Endothelial cell of umbilical vein (primary cell): ENCODE data around the gene SLC12A4. TPM values are rescaled to one million over a fixed set of nuclear protein-coding genes. Genes with fewer than 3 reads are reported as not detected.
A peak's percentile ranks its signal among the peaks of the same experiment; 100 is the strongest.

Experiments
- BruUV-seq: library from RNA; stranded (reverse); fragments of 400-500 nt; replicated peaks from 2 replicates; lab custom pipeline; 2021; lab: Mats Ljungman, UMichigan
- CTCF ChIA-PET: fragments of 300-600, 350-600 bp; sonication (Branson Sonifier 250); formaldehyde crosslinking; loops from one replicate; lab custom pipeline; 2021; ENCODE audit warnings: antibody characterized with exemption, inconsistent platforms; lab: Charles Lee
- POLR2A ChIA-PET: fragments of 300-600, 350-600 bp; sonication (Branson Sonifier 250); formaldehyde crosslinking; loops from one replicate; lab custom pipeline; 2021; ENCODE audit warnings: antibody characterized with exemption, inconsistent platforms; lab: Charles Lee
- DNase-seq: peaks from one replicate; pipeline ENCODE4 v3.0.0-alpha.2; 2011; ENCODE audit warnings: low read depth, low spot score
- FAIRE-seq: peaks from 2 replicates; lab custom pipeline; 2011; peaks lifted over from hg19 to GRCh38; lab: Jason Lieb, UNC
- H2AFZ ChIP-seq: 2 replicates; pipeline ENCODE4 v1.6.0; 2012; ENCODE audit warnings: low read depth, low read length, control low read depth, inconsistent platforms
- H3K27ac ChIP-seq: 2 replicates; pipeline ENCODE4 v1.5.1; 2011; ENCODE audit warnings: low read depth, mild to moderate bottlenecking, control low read depth, low read length, moderate library complexity; ENCODE audit not compliant: insufficient read depth
- H3K27me3 ChIP-seq, 2 experiments: 2 replicates each; pipeline versions ENCODE4 v1.6.0 to v1.6.1; 2011; ENCODE audit warnings: low read length in 2 of 2, mixed read lengths in 1 of 2; ENCODE audit not compliant: control insufficient read depth in 2 of 2, insufficient read depth in 2 of 2
- H3K36me3 ChIP-seq, 2 experiments: 2 replicates in 1 of 2; 3 replicates in 1 of 2; pipeline ENCODE4 v1.5.1; 2011; ENCODE audit warnings: low read length in 2 of 2, mild to moderate bottlenecking in 1 of 2, moderate library complexity in 1 of 2; ENCODE audit not compliant: control insufficient read depth in 2 of 2, insufficient read depth in 2 of 2; ENCODE audit errors: extremely low read depth in 1 of 2
- H3K4me1 ChIP-seq: 3 replicates; pipeline ENCODE4 v1.5.1; 2011; ENCODE audit warnings: mild to moderate bottlenecking, low read length; ENCODE audit not compliant: control insufficient read depth, insufficient read depth; ENCODE audit errors: extremely low read depth
- H3K4me2 ChIP-seq: 2 replicates; pipeline ENCODE4 v1.6.1; 2011; ENCODE audit warnings: low read length, control low read depth, mixed read lengths; ENCODE audit not compliant: insufficient read depth
- H3K4me3 ChIP-seq, 3 experiments: fragments of 200-600 bp in 1 of 3; sonication (generic), shearing (Covaris generic) in 1 of 3; replicated peaks in 1 of 3; 2 replicates each; pipeline ENCODE4 v1.5.1; 2011 to 2016; ENCODE audit warnings: control low read depth in 3 of 3, low read length in 3 of 3, mild to moderate bottlenecking in 2 of 3, inconsistent platforms in 1 of 3, low read depth in 1 of 3, moderate library complexity in 1 of 3; ENCODE audit not compliant: insufficient read depth in 1 of 3
- H3K79me2 ChIP-seq: 2 replicates; pipeline ENCODE4 v1.6.0; 2012; ENCODE audit warnings: low read length, inconsistent platforms; ENCODE audit not compliant: control insufficient read depth, insufficient read depth
- H3K9ac ChIP-seq: replicated peaks from 2 replicates; pipeline ENCODE3; 2011; ENCODE audit warnings: low read length, control low read depth; ENCODE audit not compliant: insufficient read depth; ENCODE audit errors: extremely low read depth
- H3K9me1 ChIP-seq: replicated peaks from 3 replicates; pipeline ENCODE4 v1.6.0; 2011; ENCODE audit warnings: mild to moderate bottlenecking, low read length; ENCODE audit not compliant: control insufficient read depth, insufficient read depth; ENCODE audit errors: extremely low read depth
- H3K9me3 ChIP-seq: replicated peaks from 2 replicates; pipeline ENCODE4 v1.5.1; 2012; ENCODE audit warnings: low read length, inconsistent platforms; ENCODE audit not compliant: control insufficient read depth, insufficient read depth
- H4K20me1 ChIP-seq: replicated peaks from 2 replicates; pipeline ENCODE3; 2011; ENCODE audit warnings: mild to moderate bottlenecking, low read length; ENCODE audit not compliant: control insufficient read depth, insufficient read depth; ENCODE audit errors: extremely low read depth
- CTCF ChIP-seq, 2 donors: IDR thresholded peaks; 1 replicate in 1 of 2; 2 replicates in 1 of 2; pipeline ENCODE4 v1.5.1; 2011; ENCODE audit warnings: low read length in 2 of 2, mild to moderate bottlenecking in 2 of 2, moderate library complexity in 2 of 2, control low read depth in 1 of 2, inconsistent platforms in 1 of 2, low read depth in 1 of 2; ENCODE audit not compliant: insufficient read depth in 1 of 2; ENCODE audit errors: extremely low read depth in 1 of 2
- JUN ChIP-seq: IDR thresholded peaks from 2 replicates; pipeline ENCODE4 v1.6.1; 2011; ENCODE audit warnings: borderline replicate concordance, low read depth; ENCODE audit not compliant: insufficient read length, insufficient read depth
- dilution Hi-C: fragments of 300-500 bp; cut with MboI; formaldehyde crosslinking; loops from one replicate; pipeline ENCODE4 v1.15.0; 2019; ENCODE audit warnings: low sequenced_read_pairs; ENCODE audit not compliant: extremely low pct_ligation_motif_present
- intact Hi-C: fragments of 100-400 bp; cut with micrococcal nuclease; formaldehyde crosslinking; loops from one replicate; pipeline ENCODE4 v1.10.0; 2022
- polyA plus RNA-seq, 4 experiments: library from polyadenylated mRNA; depleted of rRNA in 3 of 4; stranded (reverse) in 3 of 4; unstranded in 1 of 4; fragments of >200 nt; gene quantifications; 2 replicates each; pipeline versions ENCODE4 v1.2.1 to v1.2.3, GENCODE V29; 2011 to 2012; ENCODE audit warnings: missing spikeins in 1 of 4
- total RNA-seq: library from RNA; stranded (reverse); gene quantifications from 2 replicates; pipeline ENCODE4 v1.2.3, GENCODE V29; 2021

SLC12A4 gene
- total and polyA plus RNA-seq, 2 donors (not counting 3 experiments of a cell fraction or from before 2014, with no cell fraction given) = 110 to 114 TPM

GRCh38 chr16:67979955-67980678 is 11.7 kb upstream of the SLC12A4 start, which contains the start of gene DPEP3:
TSS of gene DPEP3 (minus strand) at chr16:67980499. CDS start at chr16:67980380, 119 bp downstream.
- FAIRE-seq = no peak
- peaks cover 0 to 3% of the 10 kb centered on the region in 2 experiments for H3K27me3 ChIP-seq

More at GRCh38 chr16:67979955-67980678, 11.7 kb upstream of the SLC12A4 start, which contains the start of gene DPEP3:
- no peak for DNase-seq
- no peaks in the 10 kb centered on the region for H4K20me1 ChIP-seq
- intact Hi-C loops = no loop called here
- H2AFZ ChIP-seq = no peak within 1 kb of the TSS
- no TSS peak for BruUV-seq
- H3K79me2 ChIP-seq = no peaks in the 10 kb centered on the region
- H3K9me1 ChIP-seq = no peaks in the 10 kb centered on the region
- no peak within 1 kb of the TSS for H3K4me2 ChIP-seq
- TF ChIP-seq CTCF (IDR thresholded peaks at IDR 0.05; ENCODE audit: extremely low read depth in 1 of 2, insufficient read depth in 1 of 2, low read depth in 1 of 2, low read length in 2 of 2) (peak; percentile 29 to 66), JUN (no peak)
- H3K4me3 ChIP-seq = no peak within 1 kb of the TSS
- H3K27ac ChIP-seq = no peak within 1 kb of the TSS
- no peaks in the 10 kb centered on the region for H3K9me3 ChIP-seq
- CTCF ChIA-PET = interaction anchor here (1.0 to 1.8 kb wide), 4 partner anchors 11 to 60 kb away, joined by 3 to 7 read pairs (median 3); no protein-coding TSS in a partner anchor
- POLR2A ChIA-PET = no interaction called here
- H3K4me1 ChIP-seq = peaks cover 17% of the 10 kb centered on the region
- dilution Hi-C loops = no loop called here
- no peak within 1 kb of the TSS for H3K9ac ChIP-seq
- no peaks in the 10 kb centered on the region for H3K36me3 ChIP-seq
